Ishikawa (cell line): Measurements from ENCODE around the gene PLIN4.

Experiments
- CEBPB ChIP-seq: IDR thresholded peaks from 2 replicates; pipeline ENCODE4 v1.6.1; 2012
- CREB1 ChIP-seq: IDR thresholded peaks from 2 replicates; pipeline ENCODE4 v1.6.1; 2012; ENCODE audit warnings: low read depth
- EGR1 ChIP-seq: IDR thresholded peaks from 2 replicates; pipeline ENCODE4 v1.6.1; 2012
- FOXM1 ChIP-seq: IDR thresholded peaks from 2 replicates; pipeline ENCODE4 v1.6.1; 2012; ENCODE audit warnings: low read depth, borderline replicate concordance
- NFIC ChIP-seq: IDR thresholded peaks from 2 replicates; pipeline ENCODE4 v1.6.1; 2012
- RAD21 ChIP-seq: IDR thresholded peaks from 2 replicates; pipeline ENCODE4 v1.6.1; 2012; ENCODE audit warnings: low read depth
- REST ChIP-seq: IDR thresholded peaks from 2 replicates; pipeline ENCODE4 v1.6.1; 2012; ENCODE audit warnings: low read depth, mild to moderate bottlenecking
- TAF1 ChIP-seq: IDR thresholded peaks from 2 replicates; pipeline ENCODE4 v1.6.1; 2012; ENCODE audit warnings: low read depth, mild to moderate bottlenecking
- TCF12 ChIP-seq: IDR thresholded peaks from 2 replicates; pipeline ENCODE4 v1.6.1; 2012; ENCODE audit warnings: low read depth
- TEAD4 ChIP-seq: IDR thresholded peaks from 2 replicates; pipeline ENCODE4 v1.6.1; 2012
- YY1 ChIP-seq: IDR thresholded peaks from 2 replicates; pipeline ENCODE4 v1.6.1; 2012; ENCODE audit warnings: low read depth
- ZBTB7A ChIP-seq: IDR thresholded peaks from 2 replicates; pipeline ENCODE4 v1.6.1; 2012; ENCODE audit warnings: low read depth
- TF ChIP-seq, protein P1 (sequence below): IDR thresholded peaks from 2 replicates; pipeline ENCODE4 v1.6.1; 2012
- TF ChIP-seq, protein P2 (sequence below): IDR thresholded peaks from 2 replicates; pipeline ENCODE4 v1.6.1; 2012

PLIN4 gene

DNA sequence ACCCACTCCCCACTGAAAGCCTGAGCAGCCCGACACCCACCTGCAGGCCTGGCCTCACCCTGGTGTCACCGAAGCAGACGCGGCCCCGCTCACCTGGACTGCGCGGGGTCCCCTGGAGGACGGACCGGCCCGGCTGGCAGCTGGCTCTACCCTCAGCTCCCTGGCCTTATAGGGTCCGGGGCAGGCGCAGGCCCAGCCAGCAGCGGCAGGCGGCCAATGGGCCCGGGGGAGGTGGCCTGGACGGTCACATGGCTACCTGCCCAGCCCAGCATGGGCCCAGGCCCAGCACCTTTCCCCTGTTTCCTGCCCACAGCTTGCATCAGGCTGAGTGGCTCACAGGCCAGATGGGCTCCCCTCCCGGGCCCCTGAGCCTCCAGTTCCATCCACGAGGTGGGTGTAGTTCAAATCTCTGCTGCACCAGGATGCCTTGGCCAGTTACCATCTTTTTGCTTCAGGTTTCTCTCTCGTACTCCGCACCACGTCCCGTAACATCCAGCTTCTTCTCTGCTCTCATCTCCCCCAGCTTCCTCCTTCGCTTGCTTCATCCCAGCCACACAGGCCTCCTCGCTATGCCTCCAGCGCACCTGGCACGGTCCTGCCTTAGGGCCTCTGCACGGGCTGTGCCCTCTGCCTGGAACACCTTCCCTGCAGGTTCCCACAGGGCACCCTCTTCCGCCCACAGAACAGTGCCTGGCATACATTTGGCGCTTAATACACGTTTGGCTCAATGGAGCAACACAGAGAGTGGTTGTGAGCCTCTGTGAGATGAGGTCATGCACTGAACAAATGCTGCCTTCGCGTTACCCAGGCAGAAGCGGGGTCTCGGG lies at the start of gene PLIN4:
Gene PLIN4, minus strand, starts transcription at position 142 of the 827 bp plus-strand sequence. CDS start 214 bp downstream, outside the sequence.
- TF ChIP-seq EGR1 (no peak), TEAD4 (no peak), REST (no peak), RAD21 (no peak), CREB1 (no peak), ZBTB7A (peak; percentile 47; the same call in 1 of the 2 replicates), CEBPB (no peak), NFIC (no peak)
- TF ChIP-seq, protein P1, sequence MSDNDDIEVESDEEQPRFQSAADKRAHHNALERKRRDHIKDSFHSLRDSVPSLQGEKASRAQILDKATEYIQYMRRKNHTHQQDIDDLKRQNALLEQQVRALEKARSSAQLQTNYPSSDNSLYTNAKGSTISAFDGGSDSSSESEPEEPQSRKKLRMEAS, result peak; percentile 27; the same call in 1 of the 2 replicates
- TF ChIP-seq, protein P2, sequence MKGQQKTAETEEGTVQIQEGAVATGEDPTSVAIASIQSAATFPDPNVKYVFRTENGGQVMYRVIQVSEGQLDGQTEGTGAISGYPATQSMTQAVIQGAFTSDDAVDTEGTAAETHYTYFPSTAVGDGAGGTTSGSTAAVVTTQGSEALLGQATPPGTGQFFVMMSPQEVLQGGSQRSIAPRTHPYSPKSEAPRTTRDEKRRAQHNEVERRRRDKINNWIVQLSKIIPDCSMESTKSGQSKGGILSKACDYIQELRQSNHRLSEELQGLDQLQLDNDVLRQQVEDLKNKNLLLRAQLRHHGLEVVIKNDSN, result peak; percentile 86

DNA sequence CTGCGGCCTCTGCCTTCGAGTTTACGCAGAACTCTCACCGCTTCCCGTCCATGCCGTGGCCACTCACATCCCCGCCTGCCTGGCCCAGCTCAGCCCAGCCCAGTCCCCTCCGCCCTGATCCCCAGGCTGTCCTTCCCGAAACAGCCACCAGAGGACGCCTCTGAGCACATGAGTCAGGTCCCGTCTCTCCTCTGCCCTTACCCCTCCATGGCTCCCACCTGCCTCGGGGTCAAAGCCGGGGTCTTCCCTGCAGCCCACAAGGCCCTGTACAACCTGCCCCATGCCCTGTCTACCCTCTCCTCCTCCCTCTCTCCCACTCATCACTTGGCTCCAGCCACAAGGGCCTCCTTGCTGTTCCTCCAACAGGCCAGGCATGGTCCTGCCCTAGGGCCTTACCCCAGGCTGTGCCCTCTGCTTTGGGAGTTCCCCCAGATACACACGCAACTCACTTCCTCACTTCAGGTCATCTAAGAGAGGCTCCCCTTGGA lies 49.3 kb upstream of the PLIN4 start:
- TF ChIP-seq, protein P2, result no peak
- TF ChIP-seq ZBTB7A (no peak), RAD21 (peak; percentile 41; the same call in 1 of the 2 replicates), FOXM1 (no peak), TCF12 (no peak), CEBPB (no peak)
- TF ChIP-seq, protein P1, result no peak; the same call in 1 of the 2 replicates

- TF ChIP-seq TCF12, result no peak
- TF ChIP-seq, protein P1, result no peak
- TF ChIP-seq YY1, result no peak
- no peak for TF ChIP-seq ZBTB7A
- TF ChIP-seq TEAD4, result no peak
- no peak for TF ChIP-seq REST
- TF ChIP-seq NFIC, result no peak
- TF ChIP-seq CREB1, result no peak
- TF ChIP-seq RAD21, result no peak
- TF ChIP-seq TAF1, result no peak
Measured at GRCh38 chr19:4566402-4567051, 48.2 kb upstream of the PLIN4 start.

- TF ChIP-seq FOXM1 (no peak), CEBPB (no peak)
Measured at GRCh38 chr19:4559569-4559968, 41.3 kb upstream of the PLIN4 start, which contains the start of gene SEMA6B. TSS of gene SEMA6B (minus strand) at chr19:4559684. CDS start at chr19:4558457, 1,227 bp downstream.

- 0 out of 2 replicates have a peak, but pooled peaks have one; percentile 15 for TF ChIP-seq ZBTB7A
- peak; percentile 59 for TF ChIP-seq RAD21
- TF ChIP-seq FOXM1, result no peak
- peak; percentile 10; the same call in 1 of the 2 replicates for TF ChIP-seq TEAD4
Measured at GRCh38 chr19:4557971-4558941, 40.0 kb upstream of the PLIN4 start.
